ENCODE results near the gene TOMT. TPM values are rescaled to one million over a fixed set of nuclear protein-coding genes. Genes with fewer than 3 reads are reported as not detected.

The TOMT gene
- total RNA-seq, 4 donors from 2014 or later, result not detected

GRCh38 chr11:72135891-72136683, 30.4 kb downstream of the TOMT start:
- H3K27ac ChIP-seq, result no peak overlapping the region
- TF ChIP-seq EP300 (IDR thresholded peaks at IDR 0.05), result no peak
- TF ChIP-seq CTCF (IDR thresholded peaks at IDR 0.05), result no peak
- no peak for TF ChIP-seq POLR2A (IDR thresholded peaks at IDR 0.05)

GRCh38 chr11:72136684-72137262, 31.0 kb downstream of the TOMT start:
- H3K4me1 ChIP-seq, result no peaks in the 10 kb centered on the region
- H3K9me3 ChIP-seq, result no peaks in the 10 kb centered on the region
- 81 to 94% methylated on average over 4 of the region's 4 CpGs for WGBS, 2 donors
- H3K27ac ChIP-seq, result no peak overlapping the region
- TF ChIP-seq CTCF (IDR thresholded peaks at IDR 0.05) (no peak), POLR2A (IDR thresholded peaks at IDR 0.05) (no peak), EP300 (IDR thresholded peaks at IDR 0.05) (no peak)
- H3K4me3 ChIP-seq, result no peak overlapping the region
- H3K27me3 ChIP-seq, result no peaks in the 10 kb centered on the region
- H3K36me3 ChIP-seq, result no peaks in the 10 kb centered on the region
- DNase-seq (ENCODE audit: low spot score in 2 of 2), result no peak

More at GRCh38 chr11:72135891-72136683, 30.4 kb downstream of the TOMT start:
- H3K27me3 ChIP-seq, result no peaks in the 10 kb centered on the region
- no peaks in the 10 kb centered on the region for H3K4me1 ChIP-seq
- no peaks in the 10 kb centered on the region for H3K9me3 ChIP-seq
- H3K4me3 ChIP-seq, result no peak overlapping the region
- WGBS, 2 donors, result 78 to 87% methylated on average over 13 to 14 of the region's 14 CpGs
- DNase-seq (ENCODE audit: low spot score in 2 of 2), result no peak
- no peaks in the 10 kb centered on the region for H3K36me3 ChIP-seq

GRCh38 chr11:72138821-72139390, 33.2 kb downstream of the TOMT start:
- no peak for TF ChIP-seq EP300 (IDR thresholded peaks at IDR 0.05)
- TF ChIP-seq POLR2A (IDR thresholded peaks at IDR 0.05), result no peak
- no peak for TF ChIP-seq CTCF (IDR thresholded peaks at IDR 0.05)
- Histone ChIP-seq H3K36me3 (no peaks in the 10 kb centered on the region), H3K4me3 (no peak overlapping the region), H3K4me1 (peaks cover 0 to 2% (median 0%) of the 10 kb centered on the region in 4 donors), H3K27me3 (no peaks in the 10 kb centered on the region), H3K9me3 (no peaks in the 10 kb centered on the region), H3K27ac (no peak overlapping the region)
- WGBS, 2 donors, result 79 to 82% methylated on average over 12 of the region's 12 CpGs
- no peak for DNase-seq (ENCODE audit: low spot score in 2 of 2)

DNA sequence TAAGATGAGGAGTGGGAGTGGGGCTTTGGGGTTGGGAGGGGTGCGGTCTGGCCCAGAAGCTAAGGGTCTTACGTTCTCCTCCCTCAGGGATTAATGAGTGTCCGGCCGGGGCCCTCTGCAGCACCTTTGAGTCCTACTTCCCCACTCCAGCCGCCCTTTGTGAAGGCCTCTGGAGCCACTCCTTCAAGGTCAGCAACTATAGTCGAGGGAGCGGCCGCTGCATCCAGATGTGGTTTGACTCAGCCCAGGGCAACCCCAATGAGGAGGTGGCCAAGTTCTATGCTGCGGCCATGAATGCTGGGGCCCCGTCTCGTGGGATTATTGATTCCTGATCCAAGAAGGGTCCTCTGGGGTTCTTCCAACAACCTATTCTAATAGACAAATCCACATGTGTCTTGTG, 33.8 kb downstream of the TOMT start:
- WGBS, 2 donors, result 88 to 93% methylated on average over 9 to 11 of the region's 11 CpGs
- H3K27me3 ChIP-seq, result no peaks in the 10 kb centered on the region
- H3K4me3 ChIP-seq, result no peak overlapping the region
- H3K36me3 ChIP-seq, result no peaks in the 10 kb centered on the region
- H3K4me1 ChIP-seq, result peaks cover 0 to 4% (median 0%) of the 10 kb centered on the region in 4 donors
- DNase-seq (ENCODE audit: low spot score in 2 of 2), result no peak
- H3K9me3 ChIP-seq, result no peaks in the 10 kb centered on the region
- H3K27ac ChIP-seq, result no peak overlapping the region
- no peak for TF ChIP-seq POLR2A (IDR thresholded peaks at IDR 0.05)
- TF ChIP-seq EP300 (IDR thresholded peaks at IDR 0.05), result no peak
- TF ChIP-seq CTCF (IDR thresholded peaks at IDR 0.05), result no peak

GRCh38 chr11:72140661-72141060, 34.9 kb downstream of the TOMT start:
- Histone ChIP-seq H3K36me3 (no peaks in the 10 kb centered on the region), H3K27ac (no peak overlapping the region), H3K4me1 (peaks cover 0 to 4% (median 0%) of the 10 kb centered on the region in 4 donors), H3K27me3 (no peaks in the 10 kb centered on the region), H3K9me3 (no peaks in the 10 kb centered on the region), H3K4me3 (no peak overlapping the region)
- 86 to 100% methylated on average over 1 to 2 of the region's 2 CpGs for WGBS, 2 donors
- no peak for DNase-seq (ENCODE audit: low spot score in 2 of 2)
- no peak for TF ChIP-seq POLR2A (IDR thresholded peaks at IDR 0.05)
- TF ChIP-seq CTCF (IDR thresholded peaks at IDR 0.05), result no peak
- TF ChIP-seq EP300 (IDR thresholded peaks at IDR 0.05), result no peak
